Left cardiac atrium (tissue), 4 donors: ENCODE data around the gene UNKL. TPM values are rescaled to one million over a fixed set of nuclear protein-coding genes. Genes with fewer than 3 reads are reported as not detected.
"Not testable (repeated sequence)": the region's sequence is repeated elsewhere in the genome, so short reads cannot be mapped to it uniquely, and the experiment has no call there.

Experiments used
- ATAC-seq, 2 donors: fragments of 200-7000 bp; cut with Tn5 transposase; one replicate each; pipeline ENCODE4 v1.9.1; 2020; ENCODE audit warnings: mild to moderate bottlenecking in 2 of 2, moderate library complexity in 2 of 2
- DNase-seq: peaks from one replicate; pipeline ENCODE4 v3.0.0-alpha.2; 2020
- intact Hi-C, 2 donors: fragments of 100-400 bp; cut with DNase I; formaldehyde crosslinking; loops; one replicate each; pipeline versions ENCODE4 v1.14.1 to v1.15.1; 2022 to 2023
- total RNA-seq, 2 donors: library from RNA; stranded (reverse); fragmentation: NEBNext Ultra II Directional; extraction: Animal tissue kit (Norgen Biotek cat#: 25700); gene quantifications; one replicate each; pipeline ENCODE4 v1.2.1, GENCODE V29; 2021
- donor health status: DM: no; HTN: yes; CAD: no.
- donor health status: DM: no; HTN: yes; CAD: no; lungs with severe emphysema.
- donor health status: DM: yes; HTN: yes; CAD: no.
- donor health status: Dilated cardiomyopathy.

Gene UNKL
- total RNA-seq, 2 donors from 2014 or later, result 6.4 to 13.6 TPM

- no peak for ATAC-seq
- intact Hi-C loops, result no loop called here
- no peak for DNase-seq
Observed at GRCh38 chr16:1333854-1334700, 80.4 kb downstream of the UNKL start.

GRCh38 chr16:1333149-1333812 is 81.2 kb downstream of the UNKL start, which contains the start of gene BAIAP3:
Gene BAIAP3, plus strand, starts transcription at chr16:1333645. Its CDS starts 4,905 bp downstream, at chr16:1338550.
- peak; percentile 56 for DNase-seq
- intact Hi-C loops, result no loop called here
- peak; percentile 78 to 81 for ATAC-seq

GRCh38 chr16:1332618-1333148 is 81.8 kb downstream of the UNKL start:
- intact Hi-C loops, result no loop called here
- no peak for DNase-seq
- no peak for ATAC-seq

- DNase-seq, result peak; percentile 62
- peak in 1 of 2 donors; percentile 20 for ATAC-seq
- intact Hi-C loops, result no loop called here
Observed at GRCh38 chr16:1331712-1332617, 82.5 kb downstream of the UNKL start.

GRCh38 chr16:1330931-1331711 is 83.4 kb downstream of the UNKL start:
- intact Hi-C loops, result no loop called here
- DNase-seq (no peak), ATAC-seq (no peak)

GRCh38 chr16:1330260-1330914 is 84.1 kb downstream of the UNKL start:
- ATAC-seq (no peak), DNase-seq (no peak)
- intact Hi-C loops, result no loop called here

GRCh38 chr16:1328961-1329360 is 85.5 kb downstream of the UNKL start:
- DNase-seq, ATAC-seq, intact Hi-C loops: not testable (repeated sequence)

- DNase-seq, intact Hi-C loops, ATAC-seq: not testable (repeated sequence)
Observed at GRCh38 chr16:1328136-1328535, 86.4 kb downstream of the UNKL start.

GRCh38 chr16:1327619-1327947 is 86.9 kb downstream of the UNKL start:
- intact Hi-C loops, result no loop called here
- ATAC-seq (no peak), DNase-seq (no peak)

GRCh38 chr16:1326946-1327618 is 87.4 kb downstream of the UNKL start:
- ATAC-seq, result no peak

GRCh38 chr16:1326391-1326790 is 88.1 kb downstream of the UNKL start:
- DNase-seq (no peak), ATAC-seq (no peak)
- intact Hi-C loops, result no loop called here

More at GRCh38 chr16:1326946-1327618, 87.4 kb downstream of the UNKL start:
- DNase-seq, result no peak
- intact Hi-C loops, result no loop called here

- intact Hi-C loops, result no loop called here
- DNase-seq, result no peak
- ATAC-seq, result peak; percentile 5 to 24
Observed at GRCh38 chr16:1325673-1326371, 88.7 kb downstream of the UNKL start.

GRCh38 chr16:1325261-1325660 is 89.2 kb downstream of the UNKL start:
- intact Hi-C loops, result no loop called here
- ATAC-seq, result no peak
- no peak for DNase-seq

- no peak for ATAC-seq
- intact Hi-C loops, result no loop called here
Observed at GRCh38 chr16:1324286-1324826, 90.1 kb downstream of the UNKL start.

GRCh38 chr16:1323296-1324239 is 90.9 kb downstream of the UNKL start:
- intact Hi-C loops, result no loop called here
- DNase-seq, result no peak

More at GRCh38 chr16:1324286-1324826, 90.1 kb downstream of the UNKL start:
- no peak for DNase-seq

More at GRCh38 chr16:1323296-1324239, 90.9 kb downstream of the UNKL start:
- ATAC-seq, result no peak
